GM12873 (cell line): ENCODE measurements around the gene JDP2.

Experiments used
- TF ChIP-seq, protein P1 (sequence below): IDR thresholded peaks from 2 replicates; pipeline ENCODE4 v1.5.1; 2012; ENCODE audit warnings: low read depth, mild to moderate bottlenecking, moderate library complexity, low read length, control low read depth; ENCODE audit not compliant: insufficient read depth; ENCODE audit errors: missing control alignments

Gene JDP2

DNA sequence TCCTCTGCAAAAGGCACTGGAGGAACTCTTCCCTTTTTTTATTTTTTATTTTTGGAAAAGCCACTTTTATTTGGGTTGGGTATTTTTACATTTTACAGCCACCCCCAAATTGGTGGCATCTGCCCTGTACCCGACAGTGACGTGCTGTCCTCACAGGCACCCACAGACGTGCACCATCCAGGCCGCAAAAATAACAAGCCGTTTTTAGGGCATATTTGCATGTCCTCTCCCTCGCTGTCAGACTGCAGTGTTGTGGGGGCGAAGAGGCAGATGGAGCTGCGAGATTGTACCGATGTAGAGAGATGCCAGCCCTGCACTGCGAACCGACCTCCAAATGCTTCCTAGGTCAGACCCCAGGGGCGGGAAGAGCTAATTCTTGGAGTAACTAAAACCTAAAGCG is 12.2 kb downstream of the JDP2 start:
- TF ChIP-seq, protein P1, sequence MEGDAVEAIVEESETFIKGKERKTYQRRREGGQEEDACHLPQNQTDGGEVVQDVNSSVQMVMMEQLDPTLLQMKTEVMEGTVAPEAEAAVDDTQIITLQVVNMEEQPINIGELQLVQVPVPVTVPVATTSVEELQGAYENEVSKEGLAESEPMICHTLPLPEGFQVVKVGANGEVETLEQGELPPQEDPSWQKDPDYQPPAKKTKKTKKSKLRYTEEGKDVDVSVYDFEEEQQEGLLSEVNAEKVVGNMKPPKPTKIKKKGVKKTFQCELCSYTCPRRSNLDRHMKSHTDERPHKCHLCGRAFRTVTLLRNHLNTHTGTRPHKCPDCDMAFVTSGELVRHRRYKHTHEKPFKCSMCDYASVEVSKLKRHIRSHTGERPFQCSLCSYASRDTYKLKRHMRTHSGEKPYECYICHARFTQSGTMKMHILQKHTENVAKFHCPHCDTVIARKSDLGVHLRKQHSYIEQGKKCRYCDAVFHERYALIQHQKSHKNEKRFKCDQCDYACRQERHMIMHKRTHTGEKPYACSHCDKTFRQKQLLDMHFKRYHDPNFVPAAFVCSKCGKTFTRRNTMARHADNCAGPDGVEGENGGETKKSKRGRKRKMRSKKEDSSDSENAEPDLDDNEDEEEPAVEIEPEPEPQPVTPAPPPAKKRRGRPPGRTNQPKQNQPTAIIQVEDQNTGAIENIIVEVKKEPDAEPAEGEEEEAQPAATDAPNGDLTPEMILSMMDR: no peak

DNA sequence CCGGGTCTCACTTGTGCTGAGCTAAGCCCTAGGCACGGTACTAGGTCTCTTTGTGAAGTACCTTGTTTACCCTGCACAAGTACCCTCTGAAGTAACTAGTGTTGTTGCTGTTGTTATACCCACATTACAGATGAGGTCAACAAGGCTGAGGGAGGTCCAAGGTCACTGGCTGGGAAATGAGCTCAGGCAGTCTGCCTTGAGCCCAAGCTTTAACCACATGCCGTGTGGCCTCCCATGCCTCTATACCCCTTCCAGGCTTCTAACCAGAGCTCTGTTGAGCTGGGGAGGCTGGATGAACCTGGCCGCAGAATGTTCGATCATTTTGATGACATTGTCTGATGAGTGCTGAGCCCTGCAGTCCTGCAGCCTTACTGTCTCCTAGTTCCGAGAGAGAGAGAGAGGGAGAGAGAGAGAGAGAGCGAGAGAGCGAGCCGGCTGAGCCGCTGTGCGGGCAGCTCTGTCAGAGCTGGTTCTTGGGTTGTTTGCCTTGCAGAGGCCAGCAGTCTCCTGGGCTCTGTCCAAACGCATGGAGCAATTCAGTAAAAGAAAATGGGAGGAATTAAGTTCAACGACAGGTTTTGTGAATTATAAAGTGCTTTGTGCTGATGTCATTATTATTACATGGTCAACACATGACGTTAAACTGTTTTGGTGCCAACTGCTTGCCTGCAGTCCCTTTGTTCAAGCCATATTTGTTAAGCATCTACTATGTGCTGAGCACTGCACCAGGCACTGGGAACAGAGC is 13.1 kb downstream of the JDP2 start:
- TF ChIP-seq, protein P1: no peak

DNA sequence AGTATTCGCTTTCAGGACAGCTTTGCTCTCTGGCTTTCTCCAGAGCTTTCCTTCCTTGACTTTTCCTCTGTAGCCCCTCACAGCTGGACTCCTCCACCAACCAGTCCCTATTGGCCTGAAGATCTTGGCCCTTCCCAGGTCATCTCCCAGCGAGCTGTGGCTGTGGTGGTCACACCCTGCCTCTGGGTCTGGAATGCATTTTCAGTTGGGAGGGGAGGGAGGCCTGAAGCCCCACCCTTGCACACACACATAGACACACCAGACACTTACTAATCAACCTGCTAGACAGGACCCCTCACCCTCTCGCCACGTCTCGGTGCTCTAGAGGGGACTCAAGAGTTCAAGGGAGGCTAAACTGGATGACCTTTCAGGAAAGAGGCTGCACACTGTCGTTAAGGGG is 13.9 kb downstream of the JDP2 start:
- TF ChIP-seq, protein P1: no peak

DNA sequence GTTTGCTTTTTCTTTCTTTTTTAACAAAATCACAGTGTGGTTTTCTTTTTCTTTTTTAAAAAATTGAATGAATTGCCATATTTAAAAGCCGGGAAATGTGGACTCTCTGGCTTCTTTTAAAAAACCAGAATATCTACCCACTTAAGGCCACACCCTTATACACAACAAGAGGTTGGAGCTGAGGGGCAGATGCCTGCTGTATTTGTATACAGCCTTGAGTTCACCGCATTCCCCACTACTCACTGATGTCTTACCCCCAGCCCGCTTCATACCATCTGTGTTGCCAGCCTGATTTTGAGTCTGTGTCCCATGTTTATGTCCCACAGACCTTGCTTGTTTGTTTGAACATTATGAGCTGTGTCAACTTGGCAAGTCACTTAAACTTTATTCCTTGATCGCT is 14.3 kb downstream of the JDP2 start:
- TF ChIP-seq, protein P1: no peak

DNA sequence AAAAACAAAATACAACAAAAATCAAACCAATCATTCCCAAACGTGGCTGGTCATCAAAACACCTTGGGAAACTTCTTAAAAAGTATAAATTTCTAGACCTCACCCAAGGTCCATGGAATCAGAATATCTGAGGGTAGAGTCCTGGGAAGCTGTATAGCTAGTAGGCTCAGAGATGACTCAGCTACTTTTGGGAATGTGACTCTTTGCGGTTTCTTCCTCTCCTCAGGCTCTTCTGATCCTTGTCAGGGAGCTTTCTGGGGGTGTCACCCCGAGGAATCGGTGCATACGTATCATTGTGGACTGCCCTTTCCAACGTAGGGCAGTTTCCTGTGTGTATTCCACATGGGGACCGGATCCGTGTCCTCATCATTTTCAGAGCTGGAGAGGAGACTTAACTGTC is 14.8 kb downstream of the JDP2 start:
- TF ChIP-seq, protein P1: no peak

DNA sequence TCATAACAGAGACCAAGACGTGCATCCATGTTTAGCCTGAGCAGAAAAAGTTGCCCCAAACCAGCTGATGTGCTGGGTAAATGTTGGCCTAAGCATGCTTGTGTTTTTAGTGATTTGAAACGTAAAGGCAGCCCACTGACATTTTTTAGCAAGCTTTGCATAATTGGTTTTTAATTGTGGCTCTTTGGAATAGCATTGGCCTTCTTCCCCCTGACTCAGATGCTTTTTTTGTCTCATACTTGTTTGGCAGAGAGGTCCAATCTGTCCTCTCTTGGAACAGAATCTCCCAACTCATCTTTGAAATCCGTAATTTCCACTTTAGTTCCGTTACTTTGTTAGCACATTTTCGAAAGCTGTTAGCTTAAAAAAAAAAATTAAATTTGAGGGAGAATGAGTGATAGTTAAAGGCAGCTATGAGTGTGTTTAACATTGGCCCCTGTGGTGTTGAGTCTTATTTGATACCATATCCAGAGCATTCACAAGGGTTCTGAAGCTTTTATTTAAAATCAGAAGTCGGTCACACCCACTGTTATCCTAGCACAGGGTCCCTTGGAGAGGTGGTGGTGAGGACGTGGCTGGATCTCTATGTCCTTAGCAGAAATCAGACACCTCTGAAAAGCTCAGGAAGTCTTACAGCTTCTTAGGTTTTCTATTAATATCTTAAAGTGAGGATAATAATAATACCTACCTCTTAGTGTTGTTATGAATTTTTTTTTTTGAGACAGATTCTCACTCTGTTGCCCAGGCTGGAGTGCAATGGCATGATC is 15.6 kb downstream of the JDP2 start:
- TF ChIP-seq, protein P1: no peak

DNA sequence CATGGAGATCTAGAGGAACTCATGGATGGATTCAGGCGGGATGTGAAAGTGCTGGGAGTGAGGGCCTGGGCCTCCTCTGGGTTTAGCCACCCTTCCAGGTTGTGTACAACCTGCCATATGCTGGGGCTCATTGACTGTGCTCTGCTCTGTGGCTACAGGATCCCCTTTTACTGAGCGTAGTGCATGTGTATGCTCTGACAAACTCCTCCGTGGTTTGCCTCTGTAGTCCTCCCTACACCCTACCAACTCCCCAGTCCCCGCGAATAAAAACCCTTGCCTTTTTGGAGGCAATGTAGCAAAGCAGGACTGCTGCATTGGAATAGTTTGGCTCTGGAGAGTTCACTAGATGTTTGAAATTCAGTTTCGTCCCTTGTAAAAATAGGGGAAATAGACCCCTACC is 17.4 kb downstream of the JDP2 start:
- TF ChIP-seq, protein P1: no peak
